GM13976 (cell line): Measurements from ENCODE around the gene ARL4C.

ENCODE experiments used
- DNase-seq: peaks from one replicate; pipeline ENCODE4 v3.0.0; 2012; ENCODE audit warnings: low spot score
- in situ Hi-C: fragments of 300-500 bp; cut with MboI; formaldehyde crosslinking; loops from one replicate; pipeline ENCODE4 v1.12.0; 2022; ENCODE audit warnings: low sequenced_read_pairs, mixed read lengths, inconsistent platforms; ENCODE audit not compliant: unreplicated experiment
- TF ChIP-seq, protein P1 (sequence below): IDR thresholded peaks from 2 replicates; pipeline ENCODE4 v1.5.1; 2012; ENCODE audit warnings: borderline replicate concordance, mild to moderate bottlenecking; ENCODE audit not compliant: insufficient read depth; ENCODE audit errors: extremely low read depth, missing control alignments, control extremely low read depth

The ARL4C gene

GRCh38 chr2:234467289-234467688, 29.6 kb downstream of the ARL4C start:
- in situ Hi-C loops = no loop called here
- no peak for DNase-seq

GRCh38 chr2:234464291-234464645, 32.6 kb downstream of the ARL4C start:
- in situ Hi-C loops = no loop called here
- TF ChIP-seq, protein P1, sequence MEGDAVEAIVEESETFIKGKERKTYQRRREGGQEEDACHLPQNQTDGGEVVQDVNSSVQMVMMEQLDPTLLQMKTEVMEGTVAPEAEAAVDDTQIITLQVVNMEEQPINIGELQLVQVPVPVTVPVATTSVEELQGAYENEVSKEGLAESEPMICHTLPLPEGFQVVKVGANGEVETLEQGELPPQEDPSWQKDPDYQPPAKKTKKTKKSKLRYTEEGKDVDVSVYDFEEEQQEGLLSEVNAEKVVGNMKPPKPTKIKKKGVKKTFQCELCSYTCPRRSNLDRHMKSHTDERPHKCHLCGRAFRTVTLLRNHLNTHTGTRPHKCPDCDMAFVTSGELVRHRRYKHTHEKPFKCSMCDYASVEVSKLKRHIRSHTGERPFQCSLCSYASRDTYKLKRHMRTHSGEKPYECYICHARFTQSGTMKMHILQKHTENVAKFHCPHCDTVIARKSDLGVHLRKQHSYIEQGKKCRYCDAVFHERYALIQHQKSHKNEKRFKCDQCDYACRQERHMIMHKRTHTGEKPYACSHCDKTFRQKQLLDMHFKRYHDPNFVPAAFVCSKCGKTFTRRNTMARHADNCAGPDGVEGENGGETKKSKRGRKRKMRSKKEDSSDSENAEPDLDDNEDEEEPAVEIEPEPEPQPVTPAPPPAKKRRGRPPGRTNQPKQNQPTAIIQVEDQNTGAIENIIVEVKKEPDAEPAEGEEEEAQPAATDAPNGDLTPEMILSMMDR = no peak
- DNase-seq = no peak

More at GRCh38 chr2:234467289-234467688, 29.6 kb downstream of the ARL4C start:
- TF ChIP-seq, protein P1 = no peak

- in situ Hi-C loops = no loop called here
- TF ChIP-seq, protein P1 = no peak
- no peak for DNase-seq
These were observed 33.1 kb downstream of the ARL4C start for GRCh38 chr2:234463626-234464290.

DNA sequence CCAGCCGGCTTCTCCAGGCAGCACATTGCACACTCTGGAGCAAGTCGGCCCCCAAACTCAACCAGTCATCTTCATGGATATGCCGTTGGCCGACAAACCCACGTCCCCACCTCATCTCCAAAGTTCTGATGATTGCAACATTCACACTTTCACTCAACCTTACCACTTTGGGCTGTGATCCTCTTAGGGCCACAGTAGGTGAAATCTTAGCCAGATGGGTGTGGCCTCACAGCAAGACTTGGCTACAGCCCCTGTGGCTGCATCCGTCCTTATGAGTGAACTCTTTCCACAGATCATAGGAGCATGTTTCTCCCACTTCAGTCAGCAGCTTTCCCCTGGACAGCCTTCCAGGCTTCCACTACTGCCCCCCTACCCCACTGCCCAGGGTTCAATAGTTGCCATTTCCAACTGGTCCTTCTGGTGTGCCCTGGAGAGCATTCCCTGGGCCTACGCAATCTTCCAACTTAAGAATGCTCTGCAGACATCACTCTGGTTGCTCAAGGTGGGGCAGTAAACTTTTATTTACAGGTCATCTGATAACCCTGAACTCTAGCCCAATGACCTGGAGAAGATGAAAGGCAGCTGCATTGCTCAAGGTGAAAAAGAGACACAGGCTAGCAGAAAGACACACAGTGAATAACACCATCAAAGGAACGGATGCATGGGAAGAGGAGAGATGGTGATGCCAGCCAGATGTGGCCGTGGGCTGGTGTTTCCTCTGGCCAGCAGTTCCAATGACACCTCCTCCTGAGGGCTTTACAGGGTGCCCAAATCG, 34.5 kb downstream of the ARL4C start:
- DNase-seq = no peak
- in situ Hi-C loops = no loop called here
- TF ChIP-seq, protein P1 = no peak

DNA sequence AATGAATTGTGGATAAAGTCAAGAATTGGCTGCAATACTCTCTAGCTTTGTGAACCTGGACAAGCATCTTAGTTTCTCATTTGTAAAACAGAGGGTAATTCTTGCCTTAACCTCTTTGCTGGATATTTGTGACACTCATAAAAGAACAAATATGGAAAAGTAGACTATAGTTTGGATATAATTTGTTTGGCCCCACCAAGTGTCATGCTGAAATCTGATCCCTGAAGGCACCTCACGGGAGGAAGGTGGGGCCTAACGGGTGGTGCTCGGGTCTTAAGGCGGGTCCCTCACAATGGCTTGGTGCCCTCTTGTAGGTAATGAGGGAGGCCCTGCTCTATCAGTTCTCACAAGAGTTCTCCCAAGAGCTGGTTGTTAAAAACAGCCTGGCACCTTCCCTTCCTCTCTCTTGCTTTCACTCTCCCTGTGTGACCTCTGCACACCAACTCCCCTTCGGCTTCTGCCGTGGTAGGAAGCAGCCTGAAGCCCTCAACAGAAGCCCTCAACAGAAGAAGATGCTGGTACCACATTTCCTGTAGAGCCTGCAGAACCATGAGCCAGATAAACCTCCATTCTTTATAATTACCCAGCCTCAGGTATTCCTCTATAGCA, 37.4 kb downstream of the ARL4C start:
- TF ChIP-seq, protein P1 = no peak

DNA sequence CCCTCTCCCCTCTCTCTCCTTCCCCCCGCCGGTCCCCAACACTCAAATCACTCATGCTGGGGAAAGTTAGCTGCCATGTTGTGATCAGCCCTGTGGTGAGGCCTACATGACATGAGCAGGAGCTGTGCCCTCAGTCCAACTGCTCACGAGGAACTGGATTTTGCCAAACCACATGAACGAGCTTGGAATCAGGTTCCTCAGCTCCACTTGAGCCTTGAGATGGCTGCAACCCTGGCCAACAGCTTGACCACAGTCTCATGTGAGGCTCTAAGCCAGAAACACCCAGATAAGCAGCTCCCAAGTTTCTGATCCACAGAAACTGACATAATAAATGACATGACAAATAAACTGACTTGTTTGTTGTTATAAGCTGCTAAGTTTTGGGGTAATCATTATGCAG, 38.4 kb downstream of the ARL4C start:
- in situ Hi-C loops = no loop called here
- no peak for DNase-seq
- TF ChIP-seq, protein P1 = no peak

More for the DNA sequence above, 37.4 kb downstream of the ARL4C start:
- in situ Hi-C loops = no loop called here
- no peak for DNase-seq
